ENCODE results near the gene CCDC154. TPM values are rescaled to one million over a fixed set of nuclear protein-coding genes. Genes with fewer than 3 reads are reported as not detected.
A peak's percentile ranks its signal among the peaks of the same experiment; 100 is the strongest.

The CCDC154 gene
- total and polyA plus RNA-seq, 9 of the 15 experiments (the other 6 are each of a cell fraction or from before 2014, with no cell fraction given): 0.15 to 1.4 (median 0.20) TPM; not detected in 5

GRCh38 chr16:1407753-1408152, 36.6 kb downstream of the CCDC154 start:
- 29% methylated on average over 10 of the region's 11 CpGs for WGBS (ENCODE audit: insufficient coverage, low coverage, missing lambda C conversion rate)
- ATAC-seq (peak; percentile 43), DNase-seq (ENCODE audit: extremely low read depth in 1 of 4, low spot score in 3 of 4) (no peak), FAIRE-seq (no peak)
- peak overlapping the region; percentile 9 to 90; a peak in 3 of 4 replicates for H3K9ac ChIP-seq (ENCODE audit: insufficient read depth in 1 of 2, low read depth in 2 of 2, low read length in 2 of 2)
- intact Hi-C loops (cut with micrococcal nuclease) (no loop called here), in situ Hi-C loops (cut with MboI) (no loop called here)
- H2AFZ ChIP-seq (ENCODE audit: low read depth, low read length): 0 out of 2 replicates have a peak overlapping the region, but pooled peaks have one; percentile 81
- peaks cover 3% of the 10 kb centered on the region; the same call in 1 of the 3 replicates for H3K79me2 ChIP-seq (ENCODE audit: control insufficient read depth, insufficient read depth, low read length)
- no peaks in the 10 kb centered on the region for H3K27me3 ChIP-seq (ENCODE audit: control insufficient read depth in 2 of 2, insufficient read depth in 2 of 2, low read length in 2 of 2)
- H3K36me3 ChIP-seq (ENCODE audit: control insufficient read depth, insufficient read depth, low read length): no peaks in the 10 kb centered on the region
- ChIA-PET CTCF (ENCODE audit: low intra/inter-chr PET ratio) (interaction anchor here (0.6 kb wide), 1 partner anchor 796 kb away, joined by 3 read pairs; no protein-coding TSS in a partner anchor), POLR2A (interaction anchor here (0.6 to 1.9 kb wide), 8 partner anchors 9 to 88 kb away, joined by 3 to 7 read pairs (median 4); partner anchors contain the start of gene UQCC4)
- no peaks in the 10 kb centered on the region for H3K9me3 ChIP-seq (replicated peaks; ENCODE audit: control insufficient read depth, insufficient read depth, low read depth, low read length)
- no peak overlapping the region for H3K27ac ChIP-seq (ENCODE audit: extremely low read depth, low read depth, low read length)
- H3K4me1 ChIP-seq (replicated peaks in 1 of 2; ENCODE audit: control insufficient read depth in 2 of 2, insufficient read depth in 2 of 2, low read length in 2 of 2): peaks cover 4 to 29% of the 10 kb centered on the region in 2 experiments; a peak in 3 of 5 replicates
- peak overlapping the region; percentile 26 for H3K4me2 ChIP-seq (ENCODE audit: insufficient read depth, low read length)
- peaks cover 7% of the 10 kb centered on the region; the same call in 1 of the 2 replicates for H4K20me1 ChIP-seq (replicated peaks; ENCODE audit: control insufficient read depth, insufficient read depth, low read length)
- no TSS peak for BruUV-seq (replicated peaks)
- H3K4me3 ChIP-seq: peak overlapping the region; percentile 44
- H3K9me1 ChIP-seq (ENCODE audit: control insufficient read depth, insufficient read depth, low read length): no peaks in the 10 kb centered on the region
- TF ChIP-seq CAMTA2 (CRISPR knock-in tag; conservative IDR thresholded peaks at IDR 0.05) (no peak), ZNF431 (CRISPR knock-in tag; IDR thresholded peaks at IDR 0.05) (no peak), ZNF121 (CRISPR knock-in tag; conservative IDR thresholded peaks at IDR 0.05) (no peak), CHD2 (IDR thresholded peaks at IDR 0.05; ENCODE audit: low read depth, low read length) (no peak), IFI16 (CRISPR knock-in tag; IDR thresholded peaks at IDR 0.05) (no peak), GTF2A2 (tag; IDR thresholded peaks at IDR 0.05) (no peak), POLR3G (IDR thresholded peaks at IDR 0.05; ENCODE audit: extremely low read depth, insufficient read length, insufficient replicate concordance) (no peak), HDAC1 (IDR thresholded peaks at IDR 0.05) (no peak), STAG1 (CRISPR knock-in tag; IDR thresholded peaks at IDR 0.05; ENCODE audit: borderline replicate concordance) (no peak), THAP7 (CRISPR knock-in tag; IDR thresholded peaks at IDR 0.05) (no peak), POLR2H (tag; IDR thresholded peaks at IDR 0.05; ENCODE audit: low read depth) (no peak), ZNF311 (CRISPR knock-in tag; IDR thresholded peaks at IDR 0.05) (no peak), E2F1 (CRISPR knock-in tag; IDR thresholded peaks at IDR 0.05) (no peak)
